ENCODE measurements around the gene RAB6A.
"Not testable (repeated sequence)": the region's sequence is repeated elsewhere in the genome, so short reads cannot be mapped to it uniquely, and the experiment has no call there.

The RAB6A gene

DNA sequence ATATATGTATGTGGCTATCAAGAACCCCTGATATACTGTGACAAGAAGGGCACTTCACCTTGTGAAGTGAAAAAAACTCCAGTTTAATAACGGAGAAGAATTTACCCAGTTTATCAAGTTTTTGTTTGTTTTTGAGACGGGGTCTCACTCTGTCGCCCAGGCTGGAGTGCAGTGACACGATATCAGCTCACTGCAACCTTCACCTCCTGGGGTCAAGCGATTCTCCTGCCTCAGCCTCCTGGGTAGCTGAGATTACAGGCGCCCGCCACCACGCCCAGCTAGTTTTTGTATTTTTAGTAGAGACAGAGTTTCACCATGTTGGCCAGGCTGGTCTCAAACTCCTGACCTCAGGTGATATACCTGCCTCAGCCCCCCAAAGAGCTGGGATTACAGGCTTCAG, 26.9 kb downstream of the RAB6A start:
- not testable (repeated sequence) for DNase-seq (ENCODE audit: low read depth); H3K4me3 ChIP-seq (ENCODE audit: low read depth, low read length)

DNA sequence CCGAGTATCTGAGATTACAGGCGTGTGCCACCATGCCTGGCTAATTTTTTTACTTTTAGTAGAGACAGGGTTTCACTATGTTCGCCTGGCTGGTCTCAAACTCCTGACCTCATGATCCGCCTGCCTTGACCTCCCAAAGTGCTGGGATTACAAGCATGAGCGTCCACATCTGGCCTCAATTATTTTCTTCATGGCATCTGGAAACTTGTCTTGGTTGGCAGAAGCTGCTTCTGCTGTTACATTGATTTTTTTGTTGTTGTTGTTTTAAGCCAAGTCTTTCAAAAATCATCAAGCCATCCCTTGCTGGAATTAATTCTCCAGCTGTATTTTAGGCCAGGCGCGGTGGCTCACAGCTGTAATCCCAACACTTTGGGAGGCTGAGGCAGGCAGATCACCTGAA, 27.9 kb downstream of the RAB6A start:
- DNase-seq (ENCODE audit: low read depth); H3K4me3 ChIP-seq (ENCODE audit: low read depth, low read length): not testable (repeated sequence)

- no peak overlapping the region for H3K4me3 ChIP-seq (ENCODE audit: low read depth, low read length)
- DNase-seq (ENCODE audit: low read depth), result no peak
Measured at GRCh38 chr11:73729594-73730206, 31.2 kb downstream of the RAB6A start.

DNA sequence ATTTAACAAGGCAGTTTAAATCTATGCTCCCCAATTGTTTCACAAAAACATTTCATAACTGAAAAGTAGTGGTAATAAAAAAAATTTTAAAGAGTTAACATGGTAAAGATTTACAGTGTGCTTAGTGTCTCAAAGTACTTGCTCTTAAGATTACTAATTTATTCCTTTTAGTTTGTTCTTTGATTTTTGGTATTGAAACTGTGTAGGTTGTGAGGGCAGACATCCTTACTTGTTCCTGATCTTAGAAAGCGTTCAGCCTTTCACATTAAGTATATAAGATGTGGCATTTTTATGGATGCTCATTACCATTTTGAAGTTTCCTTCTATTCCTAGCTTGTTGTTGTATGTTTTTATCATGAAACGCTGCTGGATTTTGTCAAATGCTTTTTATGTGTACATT, 32.9 kb downstream of the RAB6A start:
- H3K4me3 ChIP-seq (ENCODE audit: low read depth, low read length), result no peak overlapping the region
- DNase-seq (ENCODE audit: low read depth), result no peak

GRCh38 chr11:73726825-73727224, 34.0 kb downstream of the RAB6A start:
- DNase-seq (ENCODE audit: low read depth), result no peak
- no peak overlapping the region for H3K4me3 ChIP-seq (ENCODE audit: low read depth, low read length)

DNA sequence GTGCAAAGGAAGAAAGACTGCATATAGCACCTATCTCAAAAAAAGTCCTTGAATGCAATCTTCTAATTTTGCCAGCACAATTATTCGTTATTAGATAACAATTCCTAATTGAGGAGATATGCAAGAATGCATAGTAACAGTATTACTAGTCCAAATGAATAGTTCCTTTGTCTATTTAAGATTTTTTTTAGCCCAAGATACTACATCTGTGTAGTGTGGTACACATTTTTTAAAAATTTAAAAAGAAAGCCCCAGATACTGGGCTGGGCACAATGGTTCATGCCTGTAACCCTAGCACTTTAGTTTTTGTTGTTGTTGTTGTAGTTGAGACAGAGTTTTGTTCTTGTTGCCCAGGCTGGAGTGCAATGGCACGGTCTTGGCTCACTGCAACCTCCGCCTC, 43.7 kb downstream of the RAB6A start:
- no peak for DNase-seq (ENCODE audit: low read depth)
- no peak overlapping the region for H3K4me3 ChIP-seq (ENCODE audit: low read depth, low read length)

GRCh38 chr11:73716153-73717056, 44.5 kb downstream of the RAB6A start:
- H3K4me3 ChIP-seq (ENCODE audit: low read depth, low read length), result no peak overlapping the region
- no peak for DNase-seq (ENCODE audit: low read depth)

DNA sequence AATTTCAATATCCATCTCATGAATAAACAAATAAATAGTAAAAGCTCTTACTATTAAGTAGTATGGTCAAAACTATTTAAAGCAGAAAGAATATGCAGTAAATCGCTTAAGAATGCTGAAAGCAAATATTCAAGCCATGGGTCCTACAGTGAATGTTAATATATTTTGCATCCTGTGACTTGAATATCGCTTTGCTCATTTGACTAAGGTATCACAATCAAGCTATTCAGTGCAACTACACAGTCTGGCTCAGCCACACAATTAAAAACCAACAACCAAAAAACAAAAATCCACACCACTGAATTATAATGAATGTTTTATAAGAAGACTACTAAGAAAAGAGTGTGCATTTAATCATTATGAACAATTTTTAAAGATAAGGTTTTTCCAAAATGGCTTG, 45.3 kb downstream of the RAB6A start:
- no peak overlapping the region for H3K4me3 ChIP-seq (ENCODE audit: low read depth, low read length)
- DNase-seq (ENCODE audit: low read depth), result no peak

DNA sequence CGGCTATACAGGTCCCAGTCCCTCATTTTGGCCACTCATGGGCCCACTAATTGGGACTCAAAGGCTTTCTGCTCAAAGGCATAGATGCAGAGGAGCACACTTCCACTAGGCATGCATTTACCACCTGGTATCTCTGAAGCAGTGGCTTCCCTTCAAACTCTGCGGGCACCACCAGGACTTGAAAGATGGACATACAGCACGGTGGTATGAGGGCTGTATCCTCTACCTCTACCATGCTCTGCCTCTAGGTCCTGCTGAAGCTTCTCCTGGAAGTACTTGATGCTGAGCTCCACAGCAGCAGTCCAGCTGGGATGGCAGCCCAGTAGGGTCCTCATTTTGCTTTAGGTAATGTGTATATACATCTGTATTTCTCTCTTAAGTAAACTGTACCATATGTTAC, 49.9 kb downstream of the RAB6A start:
- no peak overlapping the region for H3K4me3 ChIP-seq (ENCODE audit: low read depth, low read length)
- no peak for DNase-seq (ENCODE audit: low read depth)

GRCh38 chr11:73705053-73705452, 55.8 kb downstream of the RAB6A start:
- H3K4me3 ChIP-seq (ENCODE audit: low read depth, low read length), result no peak overlapping the region
- DNase-seq (ENCODE audit: low read depth), result no peak

- H3K4me3 ChIP-seq (ENCODE audit: low read depth, low read length), result no peak overlapping the region
- DNase-seq (ENCODE audit: low read depth), result no peak
Measured at GRCh38 chr11:73693899-73694525, 66.9 kb downstream of the RAB6A start.

DNA sequence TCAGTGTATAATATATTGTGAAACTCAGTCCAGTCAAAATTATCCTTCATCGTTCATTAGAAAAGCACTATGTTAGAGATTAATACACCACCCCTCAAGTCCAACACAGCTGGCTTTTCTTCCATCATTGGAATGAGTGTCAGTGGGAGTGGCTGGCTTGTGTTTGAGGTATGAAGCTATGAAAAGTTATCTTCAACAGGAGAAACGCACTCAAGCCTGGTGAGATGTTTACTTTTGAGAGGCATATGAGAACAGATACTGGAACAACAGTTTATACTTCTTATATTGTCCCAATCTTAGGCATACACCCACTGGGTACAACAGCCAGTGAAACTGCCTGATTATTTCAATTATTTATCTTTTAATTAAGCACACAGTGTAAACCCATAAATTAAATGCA, 80.2 kb downstream of the RAB6A start:
- DNase-seq (ENCODE audit: low read depth), result no peak
- H3K4me3 ChIP-seq (ENCODE audit: low read depth, low read length), result no peak overlapping the region

GRCh38 chr11:73676552-73676951, 84.3 kb downstream of the RAB6A start:
- not testable (repeated sequence) for H3K4me3 ChIP-seq (ENCODE audit: low read depth, low read length); DNase-seq (ENCODE audit: low read depth)

- H3K4me3 ChIP-seq (ENCODE audit: low read depth, low read length), result no peak overlapping the region
- no peak for DNase-seq (ENCODE audit: low read depth)
Measured at GRCh38 chr11:73671701-73672100, 89.2 kb downstream of the RAB6A start.

- no peak overlapping the region for H3K4me3 ChIP-seq (ENCODE audit: low read depth, low read length)
- no peak for DNase-seq (ENCODE audit: low read depth)
Measured at GRCh38 chr11:73670808-73671207, 90.1 kb downstream of the RAB6A start.

- no peak for DNase-seq (ENCODE audit: low read depth)
- no peak overlapping the region for H3K4me3 ChIP-seq (ENCODE audit: low read depth, low read length)
Measured at GRCh38 chr11:73667891-73668290, 93.0 kb downstream of the RAB6A start.

GRCh38 chr11:73664877-73665276, 96.0 kb downstream of the RAB6A start:
- DNase-seq (ENCODE audit: low read depth), result no peak
- H3K4me3 ChIP-seq (ENCODE audit: low read depth, low read length), result no peak overlapping the region

- DNase-seq (ENCODE audit: low read depth), result no peak
- no peak overlapping the region for H3K4me3 ChIP-seq (ENCODE audit: low read depth, low read length)
Measured at GRCh38 chr11:73663604-73664495, 97.0 kb downstream of the RAB6A start.

DNA sequence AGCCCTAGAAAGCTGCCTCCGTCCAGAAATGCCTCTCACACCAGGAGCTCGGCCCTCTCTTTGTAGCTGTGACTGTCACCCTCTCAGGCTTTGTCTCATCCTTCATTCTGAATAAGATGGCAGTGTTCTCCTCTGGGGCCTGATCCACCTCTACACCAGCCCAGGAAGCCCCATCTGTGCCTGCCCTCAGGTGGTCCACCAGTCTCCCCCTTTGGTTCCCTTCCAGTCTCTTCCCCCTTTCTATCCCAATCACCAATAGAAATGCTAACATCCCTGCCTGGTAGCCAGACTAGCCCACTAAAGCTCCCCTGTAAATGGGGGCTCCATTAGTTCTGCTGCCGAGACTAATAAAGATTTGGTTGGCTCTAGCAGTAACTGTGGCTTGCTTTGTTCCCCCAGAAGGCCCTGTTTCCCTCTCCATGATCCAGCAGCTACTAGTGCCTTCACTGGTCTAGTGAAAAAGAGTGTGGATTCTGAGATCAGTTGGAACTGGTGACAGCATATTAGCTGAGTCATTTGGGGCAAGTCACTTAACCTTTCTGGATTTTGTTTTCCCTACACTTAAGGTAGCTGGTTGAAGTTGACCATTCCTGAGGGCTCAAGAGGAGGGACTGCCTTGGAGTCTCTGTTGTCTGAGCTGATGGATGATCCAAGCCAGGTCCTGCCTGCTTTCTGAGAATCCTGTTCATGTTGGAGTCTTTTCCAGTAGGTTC, 98.3 kb downstream of the RAB6A start:
- no peak overlapping the region for H3K4me3 ChIP-seq (ENCODE audit: low read depth, low read length)
- no peak for DNase-seq (ENCODE audit: low read depth)

All from skeletal muscle cell (primary cell).